IMR-90 (cell line): Measurements from ENCODE around the gene MID1. TPM values are rescaled to one million over a fixed set of nuclear protein-coding genes. Genes with fewer than 3 reads are reported as not detected.

Experiments used
- ATAC-seq: fragments of 200-7000 bp; cut with Tn5 transposase; 2 replicates; pipeline ENCODE4 v1.9.1; 2020; ENCODE audit warnings: low read depth, mild to moderate bottlenecking, moderate library complexity
- BruUV-seq: library from RNA; stranded (reverse); fragments of 400-500 nt; replicated peaks from 2 replicates; lab custom pipeline; 2021; lab: Mats Ljungman, UMichigan
- CTCF ChIA-PET: fragments of 300-600 bp; formaldehyde crosslinking; extraction: SDS; loops from one replicate; lab custom pipeline; 2021; ENCODE audit warnings: antibody characterized with exemption; lab: Yijun Ruan, JAX
- POLR2A ChIA-PET: fragments of 300-600 bp; sonication (Branson Sonifier 250); formaldehyde crosslinking; loops from one replicate; lab custom pipeline; 2022; ENCODE audit warnings: antibody characterized with exemption; ENCODE audit not compliant: unreplicated experiment; lab: Charles Lee
- DNase-seq: peaks from one replicate; pipeline ENCODE4 v3.0.0; 2013
- H2AFZ ChIP-seq: replicated peaks from 2 replicates; pipeline ENCODE3; 2013; ENCODE audit warnings: low read length, mild to moderate bottlenecking; ENCODE audit not compliant: poor library complexity
- H2AK5ac ChIP-seq: 2 replicates; pipeline ENCODE4 v1.6.1; 2013; ENCODE audit warnings: low read depth, low read length, inconsistent platforms
- H2AK9ac ChIP-seq: replicated peaks from 2 replicates; pipeline ENCODE3; 2013; ENCODE audit warnings: mild to moderate bottlenecking, low read depth, low read length, moderate library complexity; ENCODE audit not compliant: poor library complexity
- H2BK120ac ChIP-seq: 2 replicates; pipeline ENCODE4 v1.6.1; 2013; ENCODE audit warnings: low read depth, low read length, inconsistent platforms
- H2BK15ac ChIP-seq: 3 replicates; pipeline ENCODE4 v1.6.1; 2013; ENCODE audit warnings: low read depth, low read length, inconsistent platforms
- H2BK20ac ChIP-seq: 2 replicates; pipeline ENCODE4 v1.6.1; 2013; ENCODE audit warnings: low read depth, mild to moderate bottlenecking, inconsistent platforms, low read length, moderate library complexity
- H2BK5ac ChIP-seq: 2 replicates; pipeline ENCODE4 v1.6.1; 2013; ENCODE audit warnings: mild to moderate bottlenecking, low read depth, low read length, inconsistent platforms; ENCODE audit not compliant: poor library complexity, severe bottlenecking
- H3K14ac ChIP-seq: replicated peaks from 2 replicates; pipeline ENCODE4 v1.6.1; 2013; ENCODE audit warnings: low read depth, low read length, inconsistent platforms
- H3K18ac ChIP-seq: 2 replicates; pipeline ENCODE4 v1.6.1; 2013; ENCODE audit warnings: low read depth, low read length, control low read depth
- H3K23ac ChIP-seq: 2 replicates; pipeline ENCODE4 v1.6.1; 2013; ENCODE audit warnings: low read depth, low read length, inconsistent platforms
- H3K27ac ChIP-seq: 2 replicates; pipeline ENCODE4 v1.5.1; 2013; ENCODE audit warnings: mild to moderate bottlenecking, control low read depth, low read length; ENCODE audit not compliant: insufficient read depth
- H3K27me3 ChIP-seq: 2 replicates; pipeline ENCODE4 v1.6.1; 2013; ENCODE audit warnings: low read length; ENCODE audit not compliant: control insufficient read depth, insufficient read depth
- H3K36me3 ChIP-seq: 2 replicates; pipeline ENCODE4 v1.6.1; 2013; ENCODE audit warnings: low read length, mixed read lengths; ENCODE audit not compliant: control insufficient read depth, insufficient read depth
- H3K4ac ChIP-seq: 2 replicates; pipeline ENCODE4 v1.6.1; 2013; ENCODE audit warnings: low read depth, low read length, inconsistent platforms
- H3K4me1 ChIP-seq: 2 replicates; pipeline ENCODE4 v1.6.1; 2013; ENCODE audit warnings: low read length, mixed read lengths; ENCODE audit not compliant: control insufficient read depth, insufficient read depth
- H3K4me2 ChIP-seq: 2 replicates; pipeline ENCODE4 v1.6.1; 2013; ENCODE audit warnings: low read depth, mild to moderate bottlenecking, control low read depth, low read length, moderate library complexity
- H3K4me3 ChIP-seq: 2 replicates; pipeline ENCODE4 v1.5.1; 2013; ENCODE audit warnings: low read depth, mild to moderate bottlenecking, control low read depth, low read length, moderate library complexity; ENCODE audit not compliant: insufficient read depth
- H3K56ac ChIP-seq: 2 replicates; pipeline ENCODE4 v1.6.1; 2013; ENCODE audit warnings: low read length, inconsistent platforms; ENCODE audit not compliant: insufficient read depth; ENCODE audit errors: extremely low read depth
- H3K79me1 ChIP-seq, 2 experiments: 2 replicates each; pipeline ENCODE4 v1.6.1; 2013; ENCODE audit warnings: low read length in 2 of 2, inconsistent platforms in 1 of 2, low read depth in 1 of 2
- H3K9ac ChIP-seq: 2 replicates; pipeline ENCODE4 v1.6.1; 2013; ENCODE audit warnings: low read depth, low read length, control low read depth
- H3K9me1 ChIP-seq: 2 replicates; pipeline ENCODE4 v1.6.1; 2013; ENCODE audit warnings: low read length, inconsistent platforms; ENCODE audit not compliant: insufficient read depth
- H3K9me3 ChIP-seq: 2 replicates; pipeline ENCODE4 v1.6.1; 2013; ENCODE audit warnings: low read length; ENCODE audit not compliant: control insufficient read depth, insufficient read depth
- H4K20me1 ChIP-seq: 2 replicates; pipeline ENCODE4 v1.6.1; 2013; ENCODE audit warnings: low read length, inconsistent platforms; ENCODE audit not compliant: insufficient read depth
- H4K5ac ChIP-seq: 2 replicates; pipeline ENCODE4 v1.6.1; 2013; ENCODE audit warnings: mild to moderate bottlenecking, low read depth, low read length, control low read depth
- H4K8ac ChIP-seq, 2 experiments: 2 replicates each; pipeline ENCODE4 v1.6.1; 2013; ENCODE audit warnings: low read depth in 2 of 2, low read length in 2 of 2, control low read depth in 1 of 2, inconsistent platforms in 1 of 2
- H4K91ac ChIP-seq: 2 replicates; pipeline ENCODE4 v1.6.1; 2013; ENCODE audit warnings: low read depth, low read length, inconsistent platforms; ENCODE audit not compliant: insufficient read depth
- BHLHE40 ChIP-seq: fragments of 150-350 bp; IDR thresholded peaks from 2 replicates; pipeline ENCODE4 v1.6.1; 2016; ENCODE audit warnings: mild to moderate bottlenecking, low read depth, low read length
- CEBPB ChIP-seq: IDR thresholded peaks from 2 replicates; pipeline ENCODE4 v1.6.1; 2012; ENCODE audit warnings: low read depth, low read length, improper control_type of control experiment
- CHD1 ChIP-seq: IDR thresholded peaks from 2 replicates; pipeline ENCODE4 v1.6.1; 2012; ENCODE audit warnings: low read depth, low read length, improper control_type of control experiment
- FOS ChIP-seq: fragments of 150-350 bp; IDR thresholded peaks from 2 replicates; pipeline ENCODE4 v1.6.1; 2016; ENCODE audit warnings: low read depth, low read length
- MAFK ChIP-seq: IDR thresholded peaks from 2 replicates; pipeline ENCODE4 v1.6.1; 2012; ENCODE audit warnings: low read depth, low read length, improper control_type of control experiment
- MAZ ChIP-seq: IDR thresholded peaks from 2 replicates; pipeline ENCODE4 v1.6.1; 2012; ENCODE audit warnings: low read depth, mild to moderate bottlenecking, low read length, improper control_type of control experiment, moderate library complexity, borderline replicate concordance
- MXI1 ChIP-seq: IDR thresholded peaks from 2 replicates; pipeline ENCODE4 v1.6.1; 2012; ENCODE audit warnings: low read depth, mild to moderate bottlenecking, low read length, moderate library complexity, borderline replicate concordance
- NFE2L2 ChIP-seq: fragments of 150-350 bp; IDR thresholded peaks from 2 replicates; pipeline ENCODE4 v1.6.1; 2016; ENCODE audit warnings: low read depth, mild to moderate bottlenecking, low read length
- POLR2A ChIP-seq: IDR thresholded peaks from 2 replicates; pipeline ENCODE4 v1.6.1; 2012; ENCODE audit warnings: mild to moderate bottlenecking, low read depth, low read length
- RAD21 ChIP-seq: IDR thresholded peaks from 2 replicates; pipeline ENCODE4 v1.6.1; 2012; ENCODE audit warnings: low read length, improper control_type of control experiment
- RCOR1 ChIP-seq: IDR thresholded peaks from 2 replicates; pipeline ENCODE4 v1.6.1; 2012; ENCODE audit warnings: mild to moderate bottlenecking, low read length, improper control_type of control experiment; ENCODE audit not compliant: insufficient replicate concordance
- RFX5 ChIP-seq: IDR thresholded peaks from 2 replicates; pipeline ENCODE4 v1.8.0; 2012; ENCODE audit warnings: low read depth, mild to moderate bottlenecking, low read length, moderate library complexity
- SMC3 ChIP-seq: fragments of 150-350 bp; IDR thresholded peaks from 2 replicates; pipeline ENCODE4 v1.6.1; 2016; ENCODE audit warnings: low read depth, mild to moderate bottlenecking, antibody characterized with exemption, low read length, moderate library complexity
- WGBS, 2 experiments: methylation state at CpG; one replicate each; pipeline versions ENCODE4 v1.1.5 to v1.1.7; 2013; ENCODE audit warnings: missing lambda C conversion rate in 2 of 2; ENCODE audit not compliant: insufficient read length in 1 of 2; ENCODE audit errors: extremely low coverage in 2 of 2; 5-methylcytosine and 5-hydroxymethylcytosine counted together
- dilution Hi-C: fragments of 300-500 bp; cut with HindIII; formaldehyde crosslinking; loops from one replicate; pipeline ENCODE4 v1.14.3; 2018; ENCODE audit warnings: low sequenced_read_pairs; ENCODE audit not compliant: unreplicated experiment
- in situ Hi-C: fragments of 300-500 bp; cut with MboI; formaldehyde crosslinking; loops from 3 replicates; pipeline ENCODE4 v1.14.3; 2019; ENCODE audit warnings: low sequenced_read_pairs, inconsistent platforms, mixed read lengths
- intact Hi-C: fragments of 100-400 bp; cut with micrococcal nuclease; formaldehyde crosslinking; loops from 2 replicates; pipeline ENCODE4 v1.10.0; 2022
- polyA plus RNA-seq, 3 experiments: library from polyadenylated mRNA; depleted of rRNA; stranded (reverse); fragments of >200 nt; gene quantifications; 2 replicates each; pipeline ENCODE4 v1.2.3, GENCODE V29; 2012; ENCODE audit warnings: low replicate concordance in 1 of 3
- total RNA-seq: library from RNA; depleted of rRNA; stranded (reverse); fragments of >200 nt; gene quantifications from 2 replicates; pipeline ENCODE4 v1.2.3, GENCODE V29; 2012
- TF ChIP-seq, protein P1 (sequence below): fragments of 150-350 bp; IDR thresholded peaks from 2 replicates; pipeline ENCODE4 v1.6.1; 2017; ENCODE audit warnings: mild to moderate bottlenecking, antibody characterized with exemption, low read length, low read depth
- TF ChIP-seq, protein P2 (sequence below): fragments of 150-350 bp; IDR thresholded peaks from 2 replicates; pipeline ENCODE4 v1.6.1; 2016; ENCODE audit warnings: low read depth, mild to moderate bottlenecking, low read length, moderate library complexity, borderline replicate concordance
- TF ChIP-seq, protein P3 (sequence below): conservative IDR thresholded peaks from 2 replicates; pipeline ENCODE4 v1.5.1; 2012; ENCODE audit warnings: mild to moderate bottlenecking, low read depth, low read length, improper control_type of control experiment

Gene MID1
- total and polyA plus RNA-seq, 2 of the 4 experiments (the other 2 are of a cell fraction) = 37.2 to 106 TPM

DNA sequence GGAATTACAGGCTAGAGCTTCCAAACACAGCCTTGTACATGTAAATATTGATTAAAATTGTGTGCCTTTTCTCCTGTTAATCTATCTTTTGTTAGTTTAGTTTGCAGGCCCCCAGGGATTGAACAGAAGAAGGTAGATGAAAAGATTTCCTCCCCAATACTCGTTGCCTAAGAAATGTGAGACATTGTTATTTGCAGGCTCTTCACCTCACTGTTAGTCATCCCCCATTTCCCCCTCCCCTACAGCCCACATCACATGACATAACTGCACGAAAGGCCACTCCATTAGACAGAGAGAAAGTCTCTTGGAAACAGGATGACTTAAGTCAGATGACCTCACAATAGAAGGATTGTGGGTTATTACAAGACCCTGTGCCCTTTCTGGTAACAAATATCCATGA lies 13.3 kb upstream of the MID1 start:
- Histone ChIP-seq H3K79me1 (no peaks in the 10 kb centered on the region), H2BK15ac (0 out of 3 replicates have a peak overlapping the region, but pooled peaks have one; percentile 43), H2AK5ac (0 out of 2 replicates have a peak overlapping the region, but pooled peaks have one; percentile 66), H3K56ac (no peak overlapping the region), H3K4me1 (peaks cover 10% of the 10 kb centered on the region), H3K14ac (no peak overlapping the region), H2AFZ (no peak overlapping the region), H2BK120ac (peak overlapping the region; percentile 44; the same call in 1 of the 2 replicates), H3K4me2 (peak overlapping the region; percentile 34; the same call in 1 of the 2 replicates), H4K20me1 (no peaks in the 10 kb centered on the region), H2AK9ac (no peak overlapping the region), H2BK20ac (peak overlapping the region; percentile 50), H3K9me3 (no peaks in the 10 kb centered on the region), H3K23ac (no peak overlapping the region), H3K18ac (no peak overlapping the region), H4K8ac (0 out of 4 replicates have a peak overlapping the region, but pooled peaks of 1 of the 2 experiments have one; percentile 43), H3K36me3 (no peaks in the 10 kb centered on the region), H3K9me1 (no peaks in the 10 kb centered on the region), H3K9ac (no peak overlapping the region), H4K91ac (peak overlapping the region; percentile 61; the same call in 1 of the 2 replicates), H3K4me3 (no peak overlapping the region), H3K27me3 (no peaks in the 10 kb centered on the region), H4K5ac (no peak overlapping the region), H3K27ac (peak overlapping the region; percentile 74), H3K4ac (peak overlapping the region; percentile 61; the same call in 1 of the 2 replicates), H2BK5ac (peak overlapping the region; percentile 96)
- TF ChIP-seq CHD1 = no peak
- peak; percentile 41; the same call in 1 of the 2 replicates for TF ChIP-seq CEBPB
- TF ChIP-seq MXI1 = no peak
- TF ChIP-seq, protein P1, sequence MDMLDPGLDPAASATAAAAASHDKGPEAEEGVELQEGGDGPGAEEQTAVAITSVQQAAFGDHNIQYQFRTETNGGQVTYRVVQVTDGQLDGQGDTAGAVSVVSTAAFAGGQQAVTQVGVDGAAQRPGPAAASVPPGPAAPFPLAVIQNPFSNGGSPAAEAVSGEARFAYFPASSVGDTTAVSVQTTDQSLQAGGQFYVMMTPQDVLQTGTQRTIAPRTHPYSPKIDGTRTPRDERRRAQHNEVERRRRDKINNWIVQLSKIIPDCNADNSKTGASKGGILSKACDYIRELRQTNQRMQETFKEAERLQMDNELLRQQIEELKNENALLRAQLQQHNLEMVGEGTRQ = peak; percentile 87
- TF ChIP-seq SMC3 = no peak
- no peak for TF ChIP-seq MAFK
- TF ChIP-seq RAD21 = no peak
- TF ChIP-seq FOS = peak; percentile 69
- TF ChIP-seq, protein P2, sequence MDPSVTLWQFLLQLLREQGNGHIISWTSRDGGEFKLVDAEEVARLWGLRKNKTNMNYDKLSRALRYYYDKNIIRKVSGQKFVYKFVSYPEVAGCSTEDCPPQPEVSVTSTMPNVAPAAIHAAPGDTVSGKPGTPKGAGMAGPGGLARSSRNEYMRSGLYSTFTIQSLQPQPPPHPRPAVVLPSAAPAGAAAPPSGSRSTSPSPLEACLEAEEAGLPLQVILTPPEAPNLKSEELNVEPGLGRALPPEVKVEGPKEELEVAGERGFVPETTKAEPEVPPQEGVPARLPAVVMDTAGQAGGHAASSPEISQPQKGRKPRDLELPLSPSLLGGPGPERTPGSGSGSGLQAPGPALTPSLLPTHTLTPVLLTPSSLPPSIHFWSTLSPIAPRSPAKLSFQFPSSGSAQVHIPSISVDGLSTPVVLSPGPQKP = no peak
- TF ChIP-seq POLR2A = no peak
- TF ChIP-seq NFE2L2 = no peak
- TF ChIP-seq RCOR1 = no peak
- no peak for TF ChIP-seq MAZ
- TF ChIP-seq, protein P3, sequence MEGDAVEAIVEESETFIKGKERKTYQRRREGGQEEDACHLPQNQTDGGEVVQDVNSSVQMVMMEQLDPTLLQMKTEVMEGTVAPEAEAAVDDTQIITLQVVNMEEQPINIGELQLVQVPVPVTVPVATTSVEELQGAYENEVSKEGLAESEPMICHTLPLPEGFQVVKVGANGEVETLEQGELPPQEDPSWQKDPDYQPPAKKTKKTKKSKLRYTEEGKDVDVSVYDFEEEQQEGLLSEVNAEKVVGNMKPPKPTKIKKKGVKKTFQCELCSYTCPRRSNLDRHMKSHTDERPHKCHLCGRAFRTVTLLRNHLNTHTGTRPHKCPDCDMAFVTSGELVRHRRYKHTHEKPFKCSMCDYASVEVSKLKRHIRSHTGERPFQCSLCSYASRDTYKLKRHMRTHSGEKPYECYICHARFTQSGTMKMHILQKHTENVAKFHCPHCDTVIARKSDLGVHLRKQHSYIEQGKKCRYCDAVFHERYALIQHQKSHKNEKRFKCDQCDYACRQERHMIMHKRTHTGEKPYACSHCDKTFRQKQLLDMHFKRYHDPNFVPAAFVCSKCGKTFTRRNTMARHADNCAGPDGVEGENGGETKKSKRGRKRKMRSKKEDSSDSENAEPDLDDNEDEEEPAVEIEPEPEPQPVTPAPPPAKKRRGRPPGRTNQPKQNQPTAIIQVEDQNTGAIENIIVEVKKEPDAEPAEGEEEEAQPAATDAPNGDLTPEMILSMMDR = no peak
- no peak for TF ChIP-seq RFX5
- TF ChIP-seq BHLHE40 = peak; percentile 40; the same call in 1 of the 2 replicates
- ChIA-PET POLR2A (no interaction called here), CTCF (no interaction called here)
- DNase-seq = peak; percentile 95
- in situ Hi-C loops = no loop called here
- BruUV-seq = no TSS peak
- dilution Hi-C loops = no loop called here
- ATAC-seq = peak; percentile 66
- WGBS, 2 experiments = no CpG with 5 or more reads among the region's 2 CpGs
- intact Hi-C loops = loop anchor here (2.0 kb wide), 1 partner anchor 13 kb away; the partner anchor contains the start of gene MID1
